Natural killer cell (primary cell): Measurements from ENCODE around the gene SLC9A7. TPM values are rescaled to one million over a fixed set of nuclear protein-coding genes. Genes with fewer than 3 reads are reported as not detected.

Source experiments
- ATAC-seq, 3 donors: fragments of 150-1000 bp in 2 of 3; fragments of 200-7000 bp in 1 of 3; cut with Tn5 transposase; 1 replicate in 1 of 3; 2 replicates in 2 of 3; pipeline ENCODE4 v1.10.0; 2021; ENCODE audit warnings: mild to moderate bottlenecking in 2 of 3, moderate library complexity in 2 of 3
- DNase-seq, 2 donors: peaks; one replicate each; pipeline versions ENCODE4 v3.0.0 to v3.0.0-alpha.2; 2013 to 2021; ENCODE audit warnings: mixed read lengths in 1 of 2
- H3K27ac ChIP-seq: one replicate; pipeline ENCODE4 v1.5.1; 2013; ENCODE audit warnings: mild to moderate bottlenecking, low read length
- H3K27me3 ChIP-seq: one replicate; pipeline ENCODE4 v1.6.1; 2013; ENCODE audit warnings: low read length; ENCODE audit not compliant: control insufficient read depth, insufficient read depth
- H3K36me3 ChIP-seq: one replicate; pipeline ENCODE4 v1.6.1; 2013; ENCODE audit warnings: low read length; ENCODE audit not compliant: control insufficient read depth, insufficient read depth
- H3K4me1 ChIP-seq: one replicate; pipeline ENCODE4 v1.6.1; 2013; ENCODE audit warnings: low read length; ENCODE audit not compliant: control insufficient read depth, insufficient read depth
- H3K4me3 ChIP-seq: one replicate; pipeline ENCODE4 v1.5.1; 2013; ENCODE audit warnings: low read length
- H3K9me3 ChIP-seq: one replicate; pipeline ENCODE4 v1.6.1; 2013; ENCODE audit warnings: low read length; ENCODE audit not compliant: control insufficient read depth, insufficient read depth
- H3K27ac Mint-ChIP-seq, 2 donors: one replicate each; pipeline ENCODE4 v1.8.0; 2022; ENCODE audit warnings: mild to moderate bottlenecking in 2 of 2, mixed read lengths in 2 of 2, moderate library complexity in 1 of 2
- H3K27me3 Mint-ChIP-seq, 2 donors: one replicate each; pipeline ENCODE4 v1.8.0; 2022; ENCODE audit warnings: low read depth in 2 of 2, mixed read lengths in 2 of 2
- H3K36me3 Mint-ChIP-seq: one replicate; pipeline ENCODE4 v1.8.0; 2022; ENCODE audit warnings: mixed read lengths
- H3K4me1 Mint-ChIP-seq, 2 donors: one replicate each; pipeline ENCODE4 v1.8.0; 2022; ENCODE audit warnings: mixed read lengths in 2 of 2
- H3K4me3 Mint-ChIP-seq: one replicate; pipeline ENCODE4 v1.8.0; 2022; ENCODE audit warnings: mild to moderate bottlenecking, moderate library complexity, mixed read lengths
- H3K9me3 Mint-ChIP-seq, 2 donors: one replicate each; pipeline ENCODE4 v1.8.0; 2022; ENCODE audit warnings: mixed read lengths in 2 of 2
- WGBS: methylation state at CpG from one replicate; pipeline ENCODE4 v1.1.7; 2013; ENCODE audit warnings: missing lambda C conversion rate; ENCODE audit not compliant: insufficient coverage; 5-methylcytosine and 5-hydroxymethylcytosine counted together
- intact Hi-C: fragments of 100-400 bp; cut with micrococcal nuclease; formaldehyde crosslinking; loops from one replicate; pipeline ENCODE4 v1.14.2; 2022
- total RNA-seq, 4 donors: library from RNA; stranded (reverse); fragments of 120-200 nt in 1 of 4; gene quantifications; one replicate each; pipeline versions ENCODE4 v1.2.3 to v1.2.4, GENCODE V29; 2013 to 2022
- TF ChIP-seq, protein P1 (sequence below): fragments of 200-600 bp; IDR thresholded peaks from one replicate; pipeline ENCODE4 v1.8.0; 2022; ENCODE audit warnings: antibody characterized with exemption

Gene SLC9A7
- total RNA-seq, 3 donors from 2014 or later (not counting 1 experiment from before 2014, with no cell fraction given), result 0.39 to 1.1 (median 0.75) TPM

DNA sequence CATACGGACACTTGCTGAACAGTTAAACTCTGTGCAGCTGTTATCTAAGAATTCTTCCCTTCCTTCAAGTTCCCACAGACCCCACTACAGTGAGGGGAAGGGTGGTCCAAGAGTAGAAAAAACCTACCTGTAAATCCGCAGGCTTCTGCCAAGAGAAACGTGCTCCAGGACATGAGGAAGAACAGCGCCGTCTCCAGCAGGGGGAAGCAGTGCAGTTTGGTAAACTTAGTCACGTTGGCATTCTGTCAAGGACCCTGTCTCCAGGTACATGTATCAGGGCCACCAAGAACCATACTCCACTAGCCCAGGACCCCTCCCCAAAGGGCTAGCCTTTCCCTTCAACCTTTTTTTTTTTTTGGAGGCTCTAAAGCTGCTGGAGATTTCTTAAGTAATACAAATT is 105.4 kb downstream of the SLC9A7 start:
- intact Hi-C loops, result no loop called here
- DNase-seq (no peak), ATAC-seq (no peak)
- no peak overlapping the region for H3K4me3 Mint-ChIP-seq
- Histone ChIP-seq H3K4me1 (no peaks in the 10 kb centered on the region), H3K9me3 (no peaks in the 10 kb centered on the region), H3K27ac (no peak overlapping the region), H3K36me3 (no peaks in the 10 kb centered on the region), H3K27me3 (no peaks in the 10 kb centered on the region), H3K4me3 (no peak overlapping the region)
- TF ChIP-seq, protein P1, sequence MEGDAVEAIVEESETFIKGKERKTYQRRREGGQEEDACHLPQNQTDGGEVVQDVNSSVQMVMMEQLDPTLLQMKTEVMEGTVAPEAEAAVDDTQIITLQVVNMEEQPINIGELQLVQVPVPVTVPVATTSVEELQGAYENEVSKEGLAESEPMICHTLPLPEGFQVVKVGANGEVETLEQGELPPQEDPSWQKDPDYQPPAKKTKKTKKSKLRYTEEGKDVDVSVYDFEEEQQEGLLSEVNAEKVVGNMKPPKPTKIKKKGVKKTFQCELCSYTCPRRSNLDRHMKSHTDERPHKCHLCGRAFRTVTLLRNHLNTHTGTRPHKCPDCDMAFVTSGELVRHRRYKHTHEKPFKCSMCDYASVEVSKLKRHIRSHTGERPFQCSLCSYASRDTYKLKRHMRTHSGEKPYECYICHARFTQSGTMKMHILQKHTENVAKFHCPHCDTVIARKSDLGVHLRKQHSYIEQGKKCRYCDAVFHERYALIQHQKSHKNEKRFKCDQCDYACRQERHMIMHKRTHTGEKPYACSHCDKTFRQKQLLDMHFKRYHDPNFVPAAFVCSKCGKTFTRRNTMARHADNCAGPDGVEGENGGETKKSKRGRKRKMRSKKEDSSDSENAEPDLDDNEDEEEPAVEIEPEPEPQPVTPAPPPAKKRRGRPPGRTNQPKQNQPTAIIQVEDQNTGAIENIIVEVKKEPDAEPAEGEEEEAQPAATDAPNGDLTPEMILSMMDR, result no peak
- H3K27me3 Mint-ChIP-seq, result peaks cover 0 to 16% of the 10 kb centered on the region in 2 donors
- no peaks in the 10 kb centered on the region for H3K4me1 Mint-ChIP-seq
- no peaks in the 10 kb centered on the region for H3K9me3 Mint-ChIP-seq
- WGBS, result 72% methylated on average over 5 of the region's 6 CpGs
- H3K36me3 Mint-ChIP-seq, result no peaks in the 10 kb centered on the region
- no peak overlapping the region for H3K27ac Mint-ChIP-seq

DNA sequence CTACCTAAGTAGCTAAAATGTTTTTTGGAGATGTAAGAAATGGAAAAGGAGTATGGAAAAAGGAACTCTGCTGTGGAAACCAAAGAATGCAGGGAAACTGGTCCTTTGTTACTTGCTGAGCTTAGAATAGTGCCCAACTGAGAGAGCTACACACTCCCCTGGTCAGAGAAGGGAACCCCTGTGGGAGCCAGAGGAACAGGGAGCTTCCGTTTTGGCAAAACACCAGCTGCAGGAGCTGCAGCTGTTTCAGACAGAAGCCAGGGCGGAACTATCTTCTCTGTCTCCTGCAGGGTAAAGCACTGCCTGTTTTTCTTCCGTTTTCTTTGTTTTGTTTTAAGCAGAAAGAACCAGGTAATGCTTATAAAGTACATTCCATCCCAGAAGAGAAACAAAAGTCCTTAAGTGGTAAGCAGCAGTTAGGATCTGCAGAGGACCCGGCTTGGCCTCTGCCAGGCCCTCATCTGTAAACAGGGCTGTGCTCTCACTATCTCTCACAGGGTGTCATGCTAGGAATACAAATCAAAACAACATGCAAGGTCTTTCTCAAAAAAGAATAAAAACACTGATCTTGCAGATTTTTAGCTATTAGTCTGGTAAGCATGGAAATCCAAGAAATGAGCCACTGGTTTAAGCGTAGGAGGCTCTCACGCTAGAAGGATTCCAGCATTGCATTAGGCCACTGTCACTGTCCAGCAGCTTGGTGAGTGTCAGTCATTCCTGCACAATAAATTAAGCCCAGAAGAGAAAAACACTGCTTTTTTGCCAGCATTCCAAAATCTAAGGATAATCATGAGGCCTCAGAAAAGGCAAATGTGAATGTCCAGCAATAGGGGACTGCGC is 109.3 kb downstream of the SLC9A7 start:
- TF ChIP-seq, protein P1, result no peak
- Mint-ChIP-seq H3K9me3 (no peaks in the 10 kb centered on the region), H3K4me1 (no peaks in the 10 kb centered on the region), H3K27me3 (peaks cover 0 to 31% of the 10 kb centered on the region in 2 donors), H3K36me3 (no peaks in the 10 kb centered on the region), H3K4me3 (no peak overlapping the region), H3K27ac (no peak overlapping the region)
- ATAC-seq (no peak), DNase-seq (no peak)
- Histone ChIP-seq H3K4me3 (no peak overlapping the region), H3K36me3 (no peaks in the 10 kb centered on the region), H3K27ac (no peak overlapping the region), H3K9me3 (no peaks in the 10 kb centered on the region), H3K27me3 (no peaks in the 10 kb centered on the region), H3K4me1 (no peaks in the 10 kb centered on the region)
- WGBS, result 70% methylated on average over 7 of the region's 7 CpGs
- intact Hi-C loops, result no loop called here

DNA sequence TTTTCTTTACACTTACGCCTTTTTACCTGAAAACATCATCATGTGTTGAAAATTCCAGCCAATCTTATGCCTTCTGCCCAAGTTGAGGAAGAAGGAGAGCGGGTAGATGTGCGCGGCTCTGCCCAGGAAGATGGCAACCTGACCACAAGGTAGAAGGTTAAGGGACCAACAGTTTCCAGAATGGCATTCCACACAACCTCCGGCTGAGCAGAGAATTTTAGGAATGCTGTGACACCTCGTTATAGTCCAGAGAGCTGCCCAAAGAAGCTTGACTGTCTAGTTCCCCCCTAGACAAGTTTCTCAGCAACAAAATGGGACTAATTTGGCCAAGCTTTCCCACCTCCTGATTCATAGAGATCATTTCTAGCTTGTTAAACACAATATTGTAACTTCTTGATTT is 110.3 kb downstream of the SLC9A7 start:
- intact Hi-C loops, result no loop called here
- Histone ChIP-seq H3K4me1 (no peaks in the 10 kb centered on the region), H3K4me3 (no peak overlapping the region), H3K27ac (no peak overlapping the region), H3K9me3 (no peaks in the 10 kb centered on the region), H3K27me3 (no peaks in the 10 kb centered on the region), H3K36me3 (no peaks in the 10 kb centered on the region)
- no peaks in the 10 kb centered on the region for H3K4me1 Mint-ChIP-seq
- no peak overlapping the region for H3K27ac Mint-ChIP-seq
- WGBS, result 90% methylated on average over 5 of the region's 6 CpGs
- TF ChIP-seq, protein P1, result no peak
- H3K27me3 Mint-ChIP-seq, result peaks cover 0 to 31% of the 10 kb centered on the region in 2 donors
- DNase-seq (no peak), ATAC-seq (no peak)
- no peak overlapping the region for H3K4me3 Mint-ChIP-seq
- H3K36me3 Mint-ChIP-seq, result no peaks in the 10 kb centered on the region
- H3K9me3 Mint-ChIP-seq, result no peaks in the 10 kb centered on the region

DNA sequence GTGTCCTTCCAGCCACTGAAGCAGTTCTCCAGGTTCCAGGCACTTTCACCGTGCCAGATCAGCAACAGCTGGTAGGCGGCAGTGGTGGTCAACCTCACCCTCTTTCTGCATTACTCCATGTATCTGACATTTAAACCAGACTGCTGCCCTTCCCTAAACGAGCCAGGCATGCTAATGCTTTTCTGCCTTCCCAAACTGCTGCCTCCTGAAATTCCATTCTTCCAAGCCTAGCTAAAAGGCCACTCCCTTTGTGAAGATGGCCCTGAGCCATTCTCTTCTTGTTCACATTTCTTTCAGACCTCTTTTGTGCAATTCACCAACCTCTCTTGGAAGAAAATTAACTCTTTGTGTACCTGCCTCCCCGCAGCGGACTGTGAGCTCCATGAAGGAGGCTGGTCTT is 111.7 kb downstream of the SLC9A7 start:
- H3K27ac ChIP-seq, result no peak overlapping the region
- H3K36me3 ChIP-seq, result no peaks in the 10 kb centered on the region
- DNase-seq (no peak), ATAC-seq (no peak)
- no peaks in the 10 kb centered on the region for H3K9me3 Mint-ChIP-seq
- TF ChIP-seq, protein P1, result no peak
- no peak overlapping the region for H3K4me3 Mint-ChIP-seq
- peaks cover under 1 to 2% of the 10 kb centered on the region in 2 donors for H3K4me1 Mint-ChIP-seq
- H3K27me3 Mint-ChIP-seq, result peaks cover 2 to 40% of the 10 kb centered on the region in 2 donors
- intact Hi-C loops, result no loop called here
- peaks cover 2% of the 10 kb centered on the region for H3K4me1 ChIP-seq
- H3K9me3 ChIP-seq, result no peaks in the 10 kb centered on the region
- H3K4me3 ChIP-seq, result no peak overlapping the region
- H3K36me3 Mint-ChIP-seq, result no peaks in the 10 kb centered on the region
- WGBS, result 95% methylated on average over 5 of the region's 5 CpGs
- H3K27me3 ChIP-seq, result no peaks in the 10 kb centered on the region
- no peak overlapping the region for H3K27ac Mint-ChIP-seq
